DMS153 treated with DMSO at 0.1 percent for 48 hours (cell line): Measurements from ENCODE around the gene PANX3.
"Not testable (repeated sequence)": the region's sequence is repeated elsewhere in the genome, so short reads cannot be mapped to it uniquely, and the experiment has no call there.

Experiments used
- DNase-seq: peaks from one replicate; lab custom pipeline; 2025; ENCODE audit not compliant: unreplicated experiment; lab: John Stamatoyannopoulos, UW

The PANX3 gene

DNA sequence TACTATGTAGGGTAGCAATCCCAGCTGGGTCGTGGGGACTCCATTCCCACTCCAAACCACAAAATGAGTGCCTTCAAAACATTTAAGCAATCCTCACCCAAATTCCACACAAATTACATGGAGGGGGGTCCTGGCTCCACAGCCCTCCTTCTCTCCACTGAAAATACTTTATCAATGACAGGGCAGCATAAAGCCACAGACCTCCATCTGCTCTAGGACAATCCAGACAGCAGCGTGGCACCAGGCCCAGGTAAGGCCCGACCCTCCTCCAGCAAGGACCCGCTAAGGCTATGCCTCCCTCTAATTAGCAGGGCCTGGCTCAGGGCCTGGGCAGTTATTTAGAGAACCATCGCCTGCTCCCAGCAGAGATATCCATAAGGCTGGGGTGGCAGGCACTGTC, at the start of gene PANX3:
Gene PANX3 (plus strand): TSS at position 365 of the 400 bp plus-strand sequence. CDS start 129 bp downstream, outside the sequence.
- no peak for DNase-seq

- DNase-seq: no peak
Observed at GRCh38 chr11:124569697-124570096, 41.5 kb upstream of the PANX3 start, which contains the start of gene OR8A1. OR8A1 (plus strand) TSS chr11:124569997; CDS start chr11:124570120, 123 bp downstream.

DNA sequence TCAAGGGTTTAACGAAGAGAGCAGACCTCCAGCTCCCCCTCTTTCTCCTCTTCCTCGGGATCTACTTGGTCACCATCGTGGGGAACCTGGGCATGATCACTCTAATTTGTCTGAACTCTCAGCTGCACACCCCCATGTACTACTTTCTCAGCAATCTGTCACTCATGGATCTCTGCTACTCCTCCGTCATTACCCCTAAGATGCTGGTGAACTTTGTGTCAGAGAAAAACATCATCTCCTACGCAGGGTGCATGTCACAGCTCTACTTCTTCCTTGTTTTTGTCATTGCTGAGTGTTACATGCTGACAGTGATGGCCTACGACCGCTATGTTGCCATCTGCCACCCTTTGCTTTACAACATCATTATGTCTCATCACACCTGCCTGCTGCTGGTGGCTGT, 41.1 kb upstream of the PANX3 start:
- DNase-seq: no peak

GRCh38 chr11:124577716-124578427, 33.4 kb upstream of the PANX3 start:
- no peak for DNase-seq

DNA sequence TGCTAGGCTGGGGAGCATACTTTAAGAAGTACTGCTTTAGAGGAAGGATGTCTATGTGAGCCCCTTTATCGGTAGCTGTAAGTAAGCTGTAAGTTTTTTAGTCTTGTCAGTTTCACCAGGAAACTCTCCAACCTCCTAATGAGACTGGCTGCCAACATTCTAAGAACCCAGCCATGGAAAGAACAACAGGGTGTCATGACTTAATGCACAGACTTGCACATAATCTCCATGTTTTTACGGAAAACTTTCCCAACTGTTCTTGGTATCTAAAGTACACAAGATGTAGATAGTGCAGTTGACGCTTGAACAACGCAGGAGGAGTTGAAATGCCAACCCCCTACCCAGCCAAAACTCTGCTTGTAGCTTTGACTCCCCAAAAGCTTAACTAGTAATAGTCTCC, 32.5 kb upstream of the PANX3 start:
- no peak for DNase-seq

DNA sequence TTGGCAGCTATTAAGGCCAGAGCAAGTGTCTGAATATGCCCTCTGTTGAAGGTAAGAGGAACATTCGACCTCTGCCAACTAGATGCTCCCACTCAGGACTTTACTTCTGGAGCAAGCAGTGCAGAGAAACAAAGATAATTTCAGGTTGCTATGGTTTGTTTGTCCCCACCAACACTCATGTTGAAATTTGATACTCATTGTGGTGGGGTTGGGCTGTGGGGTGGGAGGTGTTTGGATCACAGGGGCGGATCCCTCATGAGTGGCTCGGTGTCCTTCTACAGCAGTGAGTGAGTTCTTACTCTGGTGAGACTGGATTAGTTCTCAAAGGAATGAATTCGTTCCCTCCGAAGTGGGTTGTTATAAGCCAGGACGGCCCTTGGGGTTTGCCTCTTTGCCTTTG, 29.4 kb upstream of the PANX3 start:
- DNase-seq: no peak

GRCh38 chr11:124582565-124582964, 28.7 kb upstream of the PANX3 start:
- no peak for DNase-seq

GRCh38 chr11:124583781-124584180, 27.4 kb upstream of the PANX3 start:
- DNase-seq: no peak

DNA sequence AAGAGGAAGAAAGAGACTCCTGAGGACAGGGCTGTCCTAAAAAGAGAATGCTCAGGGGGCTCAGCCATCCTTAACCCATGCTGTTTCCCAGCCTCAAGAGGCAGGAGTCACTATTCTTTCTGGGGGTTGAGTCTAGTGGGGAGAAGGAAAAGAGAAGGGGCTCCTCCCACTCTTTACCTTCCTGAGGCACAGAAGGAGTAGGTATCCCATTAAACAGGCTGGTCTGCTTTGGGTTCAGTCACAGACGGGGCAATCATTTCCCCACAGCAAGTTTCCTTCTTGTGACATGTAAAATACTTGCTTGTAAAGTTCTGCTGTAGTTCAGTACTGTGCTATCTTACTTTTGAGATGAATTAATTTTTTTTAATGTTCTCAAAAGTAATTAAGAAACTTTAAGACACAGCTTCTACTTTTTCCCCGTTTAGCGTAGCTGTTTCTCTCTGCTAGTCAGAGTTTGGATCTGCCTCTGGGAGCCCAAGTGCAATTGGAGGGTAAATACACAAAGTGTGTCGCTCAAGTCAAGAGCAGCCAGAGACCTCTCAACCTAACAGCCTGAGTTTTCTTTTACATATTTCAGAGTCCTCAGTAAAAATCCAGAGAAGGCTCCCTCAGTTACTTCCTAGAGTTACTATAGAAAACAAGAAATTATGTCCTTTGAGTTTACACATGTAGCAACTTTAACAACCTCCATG, 26.4 kb upstream of the PANX3 start:
- DNase-seq: no peak

DNA sequence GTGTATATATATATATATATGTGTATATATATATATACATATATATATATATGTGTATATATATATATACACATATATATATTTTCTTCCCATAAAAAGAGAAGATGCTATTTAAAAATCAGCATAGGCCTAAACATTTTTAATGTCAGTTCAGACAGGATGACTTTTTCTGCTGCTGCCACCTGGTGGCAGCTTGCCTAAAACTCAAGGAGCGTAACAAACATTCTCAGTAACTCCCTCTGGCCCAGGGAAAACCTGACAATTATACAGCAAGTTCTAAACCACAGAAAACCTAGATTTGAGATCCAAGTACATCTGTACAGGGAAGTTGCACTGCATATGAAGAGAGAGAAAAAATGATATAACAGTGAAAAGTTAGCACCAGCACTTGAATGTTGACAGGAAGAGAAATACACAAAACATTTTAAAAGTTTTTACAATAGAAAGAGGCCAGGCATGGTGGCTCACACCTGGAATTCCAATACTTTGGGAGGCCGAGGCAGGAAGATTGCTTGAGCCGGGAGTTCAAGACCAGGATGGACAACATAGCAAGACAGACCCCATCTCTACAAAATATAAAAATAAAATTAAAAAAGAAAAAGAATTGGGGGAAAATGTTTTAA, 24.9 kb upstream of the PANX3 start:
- DNase-seq: peak; percentile 57

DNA sequence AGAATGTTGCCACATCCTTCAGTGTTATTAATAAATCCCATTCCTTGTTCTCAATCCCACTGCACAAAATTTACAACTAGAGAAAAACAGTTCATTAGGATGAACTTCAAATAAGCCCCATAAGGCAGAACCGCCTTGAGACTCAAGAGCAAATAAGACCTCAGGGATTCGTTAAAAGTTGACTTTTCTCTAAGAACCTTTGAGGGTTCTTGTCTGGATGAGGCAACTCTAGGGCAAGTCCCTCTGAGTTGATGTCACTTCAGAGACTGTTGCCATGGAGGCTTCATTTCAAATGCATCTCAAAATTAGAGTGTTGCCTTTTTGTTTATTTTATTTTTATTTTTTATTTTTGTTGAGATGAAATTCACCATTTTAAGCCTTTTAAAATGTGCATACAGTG, 19.8 kb upstream of the PANX3 start:
- DNase-seq: no peak

DNA sequence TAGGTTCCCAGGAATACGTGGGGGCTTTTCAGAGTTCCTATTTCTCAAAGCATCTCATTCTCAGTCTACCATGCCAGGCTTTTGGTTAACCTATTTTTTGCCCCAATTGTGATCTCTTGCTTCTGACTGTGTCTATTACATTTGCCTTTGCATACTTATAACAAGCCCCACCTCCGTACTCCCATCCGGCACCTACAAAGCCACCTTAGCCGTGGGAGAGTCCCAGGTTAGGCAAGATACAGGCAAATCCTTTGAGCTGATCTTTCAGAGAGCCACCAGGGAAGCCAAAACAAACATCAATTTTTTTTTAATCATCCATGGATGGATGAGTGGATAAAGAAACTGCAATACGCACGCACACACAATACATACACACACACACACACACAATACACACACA, 18.6 kb upstream of the PANX3 start:
- no peak for DNase-seq

DNA sequence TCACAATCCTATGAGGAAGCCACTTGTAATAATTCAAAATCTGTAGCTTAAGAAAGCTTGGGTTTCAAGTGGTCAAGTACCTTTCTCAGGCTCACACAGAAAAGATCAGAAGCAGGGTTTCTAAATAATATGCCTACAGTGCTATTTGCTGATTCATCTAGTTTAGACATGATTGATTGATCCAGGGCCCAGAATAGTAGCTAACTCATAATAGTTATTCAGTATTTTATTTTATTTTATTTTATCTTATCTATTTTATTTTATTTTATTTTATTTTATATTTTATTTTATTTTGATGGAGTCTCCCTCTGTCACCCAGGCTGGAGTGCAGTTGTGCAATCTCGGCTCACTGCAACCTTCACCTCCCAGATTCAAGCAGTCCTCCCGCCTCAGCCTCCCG, 15.9 kb upstream of the PANX3 start:
- DNase-seq: no peak

- no peak for DNase-seq
Observed at GRCh38 chr11:124597626-124598025, 13.6 kb upstream of the PANX3 start.

DNA sequence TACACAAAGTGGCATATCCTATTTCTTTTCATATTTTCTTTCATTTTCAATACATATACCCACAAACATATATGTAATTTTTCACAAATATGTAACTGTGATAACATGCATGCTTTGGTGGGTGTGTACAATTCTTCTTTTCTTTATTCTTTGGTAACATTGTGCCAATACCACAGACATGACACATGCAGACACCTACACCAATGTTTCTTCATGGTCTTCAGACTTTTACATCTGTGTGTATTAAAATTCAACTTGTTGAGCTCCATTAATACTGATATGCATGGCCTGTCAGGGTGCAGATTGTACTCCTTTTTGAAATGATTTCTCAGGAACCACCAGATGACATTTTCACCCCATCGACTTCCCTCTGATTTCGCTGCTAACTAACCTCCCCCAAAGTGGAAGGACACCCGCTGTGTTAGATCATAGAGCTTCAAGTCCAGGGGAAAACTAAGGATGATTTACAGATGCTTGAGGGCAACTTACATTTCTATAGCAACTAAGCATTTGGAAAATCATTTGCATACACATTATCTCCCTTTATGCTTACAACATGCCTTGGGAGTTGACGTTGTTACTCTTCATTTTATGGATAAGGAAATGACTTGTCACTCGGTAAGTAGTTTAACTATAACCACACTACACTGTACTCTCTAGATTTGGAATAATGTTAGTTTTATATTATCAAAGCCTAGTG, 10.5 kb upstream of the PANX3 start:
- DNase-seq: no peak

- no peak for DNase-seq
Observed at GRCh38 chr11:124602193-124602592, 9.0 kb upstream of the PANX3 start.

GRCh38 chr11:124602723-124603122, 8.5 kb upstream of the PANX3 start:
- not testable (repeated sequence) for DNase-seq

- no peak for DNase-seq
Observed at GRCh38 chr11:124605719-124606118, 5.5 kb upstream of the PANX3 start.

- DNase-seq: no peak
Observed at GRCh38 chr11:124608147-124608546, 3.1 kb upstream of the PANX3 start.

DNA sequence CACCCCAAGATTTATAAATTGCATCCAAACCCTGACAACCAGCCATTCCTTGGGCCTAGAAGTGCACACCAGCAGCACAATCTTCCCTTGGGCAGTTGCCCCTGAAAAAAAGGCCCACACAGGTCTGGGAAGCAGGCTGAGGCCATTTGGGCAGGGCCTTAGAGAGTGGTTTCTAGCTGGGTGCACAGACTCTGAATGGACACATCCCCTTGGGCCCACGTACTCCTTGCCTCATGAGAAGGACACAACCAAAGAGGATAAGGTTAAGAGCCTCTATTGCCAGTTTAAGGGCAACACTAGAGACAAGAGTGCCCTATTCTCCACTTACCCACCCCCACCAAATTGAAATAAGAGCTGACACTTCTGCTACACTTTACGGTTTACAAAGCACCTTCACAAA, 933 bp upstream of the PANX3 start:
- DNase-seq: no peak

GRCh38 chr11:124612045-124612444, 817 bp downstream of the PANX3 start:
- DNase-seq: no peak
